HepG2 (cell line): ENCODE measurements around the gene ZFPM1. TPM values are rescaled to one million over a fixed set of nuclear protein-coding genes. Genes with fewer than 3 reads are reported as not detected.

Source experiments
- DDIT3 ChIP-seq: sonication (generic); formaldehyde crosslinking; IDR thresholded peaks from 2 replicates; pipeline ENCODE4 v1.4.0; 2020; ENCODE audit warnings: mild to moderate bottlenecking, missing genetic modification reagents
- ELF1 ChIP-seq: sonication (generic); formaldehyde crosslinking; IDR thresholded peaks from 2 replicates; pipeline ENCODE4 v1.4.0; 2020; ENCODE audit warnings: missing genetic modification reagents
- FUBP1 ChIP-seq: sonication (generic); formaldehyde crosslinking; IDR thresholded peaks from 2 replicates; pipeline ENCODE4 v1.5.1; 2020; ENCODE audit warnings: missing genetic modification reagents, mild to moderate bottlenecking, borderline replicate concordance
- KMT2A ChIP-seq: sonication (generic); formaldehyde crosslinking; IDR thresholded peaks from 2 replicates; pipeline ENCODE4 v1.4.0; 2020; ENCODE audit warnings: missing genetic modification reagents
- MEIS1 ChIP-seq: sonication (generic); formaldehyde crosslinking; IDR thresholded peaks from 2 replicates; pipeline ENCODE4 v1.9.0; 2021; ENCODE audit warnings: mild to moderate bottlenecking, missing genetic modification reagents, moderate library complexity, borderline replicate concordance
- RARA ChIP-seq: IDR thresholded peaks from 2 replicates; pipeline ENCODE4 v1.6.1; 2016; ENCODE audit warnings: missing genetic modification reagents, missing compliant biosample characterization
- RBAK ChIP-seq: sonication (generic); formaldehyde crosslinking; IDR thresholded peaks from 2 replicates; pipeline ENCODE4 v1.5.1; 2020; ENCODE audit warnings: mild to moderate bottlenecking, missing genetic modification reagents
- SRY ChIP-seq: sonication (generic); formaldehyde crosslinking; IDR thresholded peaks from 2 replicates; pipeline ENCODE4 v1.8.0; 2022; ENCODE audit warnings: mild to moderate bottlenecking, missing genetic modification reagents
- ZNF276 ChIP-seq: sonication (generic); formaldehyde crosslinking; IDR thresholded peaks from 2 replicates; pipeline ENCODE4 v1.4.0; 2020; ENCODE audit warnings: mild to moderate bottlenecking, low read depth, missing genetic modification reagents
- ZNF318 ChIP-seq: sonication (generic); formaldehyde crosslinking; IDR thresholded peaks from 2 replicates; pipeline ENCODE4 v1.4.0; 2020; ENCODE audit warnings: mild to moderate bottlenecking, missing genetic modification reagents
- ZNF431 ChIP-seq: sonication (generic); formaldehyde crosslinking; IDR thresholded peaks from 2 replicates; pipeline ENCODE4 v1.9.0; 2022; ENCODE audit warnings: missing genetic modification reagents, low read depth, mild to moderate bottlenecking, borderline replicate concordance
- ZNF704 ChIP-seq: sonication (generic); formaldehyde crosslinking; IDR thresholded peaks from 2 replicates; pipeline ENCODE4 v1.8.1; 2023; ENCODE audit warnings: mild to moderate bottlenecking, inconsistent platforms, moderate library complexity, missing genetic modification reagents, borderline replicate concordance
- polyA plus RNA-seq, 8 experiments: library from polyadenylated mRNA; depleted of rRNA in 3 of 8; stranded (reverse) in 7 of 8; unstranded in 1 of 8; fragments of >200 nt; fragmentation: Illumina TruSeq in 4 of 8; extraction: Trizol in 4 of 8; gene quantifications; 2 replicates each; pipeline versions ENCODE4 v1.2.1 to v1.2.3, GENCODE V29; 2011 to 2016; ENCODE audit warnings: low read depth in 4 of 8, missing spikeins in 1 of 8, mixed read lengths in 1 of 8; ENCODE audit not compliant: insufficient read depth in 1 of 8
- total RNA-seq, 5 experiments: library from RNA; depleted of rRNA; stranded (reverse); fragments of >200 nt; fragmentation: Illumina TruSeq; extraction: Trizol; gene quantifications; 2 replicates each; pipeline ENCODE4 v1.2.3, GENCODE V29; 2016; ENCODE audit warnings: low read depth in 1 of 5

ZFPM1 gene
- total and polyA plus RNA-seq, 2 of the 13 experiments (the other 11 are each of a cell fraction or from before 2014, with no cell fraction given), result 1.3 to 3.8 TPM

- TF ChIP-seq ZNF276 (CRISPR knock-in tag) (peak; percentile 97), KMT2A (CRISPR knock-in tag) (peak; percentile 85), ELF1 (CRISPR knock-in tag) (peak; percentile 82), MEIS1 (CRISPR knock-in tag) (peak; percentile 98), ZNF704 (CRISPR knock-in tag) (peak; percentile 99), ZNF318 (CRISPR knock-in tag) (peak; percentile 99), RARA (peak; percentile 95), DDIT3 (CRISPR knock-in tag) (peak; percentile 95), FUBP1 (CRISPR knock-in tag) (no peak), ZNF431 (CRISPR knock-in tag) (peak; percentile 99), RBAK (CRISPR knock-in tag) (peak; percentile 88; the same call in 1 of the 2 replicates), SRY (peak; percentile 100)
These were observed 107.8 kb downstream of the ZFPM1 start (continued) for GRCh38 chr16:88560714-88561484.
